A549 (cell line): ENCODE data around the gene TUBA3C. TPM values are rescaled to one million over a fixed set of nuclear protein-coding genes. Genes with fewer than 3 reads are reported as not detected.

Source experiments
- ATAC-seq, 2 experiments: fragments of 200-7000 bp in 1 of 2; fragments of >200 bp in 1 of 2; cut with Nextera tagmentation in 1 of 2; cut with Tn5 transposase in 1 of 2; 3 replicates each; pipeline versions ENCODE4 v1.8.0 to v1.9.1; 2018 to 2020; ENCODE audit warnings: mild to moderate bottlenecking in 1 of 2, moderate library complexity in 1 of 2
- CTCF ChIA-PET: fragments of 300-600 bp; sonication (Branson Sonifier 250); formaldehyde crosslinking; extraction: SDS; loops from one replicate; lab custom pipeline; 2021; ENCODE audit warnings: antibody characterized with exemption, inconsistent platforms; lab: Yijun Ruan, JAX
- POLR2A ChIA-PET: fragments of 350-600 bp; formaldehyde crosslinking; extraction: SDS; loops from one replicate; lab custom pipeline; 2021; ENCODE audit warnings: antibody characterized with exemption, inconsistent platforms; lab: Yijun Ruan, JAX
- DNase-seq, 2 experiments: peaks; one replicate each; pipeline versions ENCODE4 v3.0.0 to v3.0.0-alpha.2; 2011 to 2016; ENCODE audit warnings: low read depth in 1 of 2, low spot score in 1 of 2
- FAIRE-seq: peaks from 2 replicates; lab custom pipeline; 2011; peaks lifted over from hg19 to GRCh38; lab: Jason Lieb, UNC
- H3K27ac ChIP-seq, 2 experiments: fragments of >200 bp; sonication (Bioruptor Twin); formaldehyde crosslinking; 3 replicates each; pipeline ENCODE4 v1.5.1; 2016 to 2017
- H3K4me1 ChIP-seq: fragments of >200 bp; sonication (Bioruptor Twin); formaldehyde crosslinking; 3 replicates; pipeline ENCODE4 v1.6.1; 2016
- H3K4me2 ChIP-seq: fragments of >200 bp; sonication (Bioruptor Twin); formaldehyde crosslinking; 3 replicates; pipeline ENCODE4 v1.6.1; 2016
- H3K4me3 ChIP-seq: fragments of >200 bp; sonication (Bioruptor Twin); formaldehyde crosslinking; 3 replicates; pipeline ENCODE4 v1.5.1; 2016
- H3K9me3 ChIP-seq: fragments of >200 bp; sonication (Bioruptor Twin); formaldehyde crosslinking; 3 replicates; pipeline ENCODE4 v1.6.1; 2016
- CHD2 ChIP-seq: fragments of 150-350 bp; IDR thresholded peaks from 2 replicates; pipeline ENCODE4 v1.6.1; 2014; ENCODE audit warnings: low read length; ENCODE audit not compliant: partially characterized antibody
- CHD4 ChIP-seq: fragments of 200-600 bp; sonication (generic); IDR thresholded peaks from 2 replicates; pipeline ENCODE4 v1.6.1; 2016; ENCODE audit warnings: antibody characterized with exemption, mild to moderate bottlenecking, borderline replicate concordance
- FOSL2 ChIP-seq, 2 experiments: fragments of 450-650 bp in 1 of 2; fragments of >200 bp in 1 of 2; sonication (Bioruptor Twin) in 1 of 2; formaldehyde crosslinking; IDR thresholded peaks; 2 replicates each; pipeline versions ENCODE4 v1.5.0 to v1.6.1; 2016 to 2020; ENCODE audit warnings: mild to moderate bottlenecking in 1 of 2, moderate library complexity in 1 of 2
- HOXB5 ChIP-seq: fragments of 250-450 bp; sonication (Bioruptor Pico); IDR thresholded peaks from 2 replicates; pipeline ENCODE4 v1.5.0; 2020; ENCODE audit warnings: mild to moderate bottlenecking, moderate library complexity
- NFE2L2 ChIP-seq: fragments of 150-350 bp; conservative IDR thresholded peaks from 2 replicates; pipeline ENCODE4 v1.6.1; 2014; ENCODE audit warnings: low read length
- RAD21 ChIP-seq, 2 experiments: fragments of >200 bp in 1 of 2; sonication (Bioruptor Twin) in 1 of 2; formaldehyde crosslinking in 1 of 2; IDR thresholded peaks in 1 of 2; conservative IDR thresholded peaks in 1 of 2; 2 replicates in 1 of 2; 3 replicates in 1 of 2; pipeline ENCODE4 v1.6.1; 2012 to 2018; ENCODE audit warnings: inconsistent platforms in 1 of 2
- RARB ChIP-seq: fragments of 250-450 bp; sonication (Bioruptor Pico); IDR thresholded peaks from 2 replicates; pipeline ENCODE4 v1.8.0; 2021; ENCODE audit warnings: mild to moderate bottlenecking, moderate library complexity
- RFX5 ChIP-seq: fragments of 450-650 bp; IDR thresholded peaks from 2 replicates; pipeline ENCODE4 v1.7.1; 2014; ENCODE audit warnings: antibody characterized with exemption, mild to moderate bottlenecking, moderate library complexity
- TFCP2L1 ChIP-seq: fragments of 250-450 bp; sonication (Bioruptor Pico); IDR thresholded peaks from 2 replicates; pipeline ENCODE4 v1.5.0; 2021; ENCODE audit warnings: mild to moderate bottlenecking
- ZSCAN20 ChIP-seq: fragments of 250-450 bp; sonication (Bioruptor Pico); IDR thresholded peaks from 2 replicates; pipeline ENCODE4 v1.8.0; 2022; ENCODE audit warnings: mild to moderate bottlenecking, moderate library complexity
- polyA plus RNA-seq, 4 experiments: library from polyadenylated mRNA; depleted of rRNA in 3 of 4; stranded (reverse); fragments of >200 nt; fragmentation: RNase III in 1 of 4; extraction: RNeasy Plus Mini Kit Qiagen cat#74134 plus additional on column Dnase treatment in 1 of 4; gene quantifications; 2 replicates in 3 of 4; 3 replicates in 1 of 4; pipeline ENCODE4 v1.2.3, GENCODE V29; 2011 to 2017
- small RNA-seq, 6 experiments: library from RNA; depleted of rRNA; stranded (forward); fragments of <200 nt; gene quantifications; one replicate each; pipeline ENCODE3, GENCODE V24; 2012
- TF ChIP-seq, protein P1 (sequence below): fragments of 450-650 bp; IDR thresholded peaks from 2 replicates; pipeline ENCODE4 v1.6.1; 2014; ENCODE audit warnings: antibody characterized with exemption
- TF ChIP-seq, protein P2 (sequence below): fragments of 250-450 bp; sonication (Bioruptor Pico); IDR thresholded peaks from 2 replicates; pipeline ENCODE4 v1.5.0; 2020; ENCODE audit warnings: low read depth, mild to moderate bottlenecking, moderate library complexity
- TF ChIP-seq, protein P3 (sequence below): fragments of 150-350 bp; IDR thresholded peaks from 2 replicates; pipeline ENCODE4 v1.6.1; 2014; ENCODE audit warnings: low read depth, mild to moderate bottlenecking, low read length

Gene TUBA3C
- polyA plus RNA-seq, 2 of the 4 experiments (the other 2 are of a cell fraction) = not detected

DNA sequence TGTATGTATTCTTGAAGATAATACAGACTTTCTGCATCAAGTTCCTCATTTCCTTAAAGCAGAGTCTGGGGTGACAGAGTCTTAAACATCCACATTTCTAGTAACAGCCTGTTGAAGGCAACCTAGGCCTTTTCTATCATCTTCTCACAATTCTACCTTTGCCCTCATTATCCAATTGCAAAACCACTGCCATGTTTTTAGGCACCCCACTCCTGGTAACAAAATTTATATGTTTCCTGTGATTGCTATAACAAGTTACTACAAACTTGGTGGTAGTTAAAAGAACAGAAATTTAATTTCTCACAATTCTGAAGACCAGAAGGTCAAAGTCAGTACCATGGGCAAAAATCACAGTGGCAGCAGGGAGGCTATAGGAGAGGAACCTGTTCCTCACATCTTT, 33.1 kb downstream of the TUBA3C start:
- POLR2A ChIA-PET = no interaction called here
- no peak overlapping the region for H3K4me2 ChIP-seq
- no peak overlapping the region for H3K27ac ChIP-seq
- no peak overlapping the region for H3K4me3 ChIP-seq
- CTCF ChIA-PET = no interaction called here
- FAIRE-seq (no peak), DNase-seq (no peak), ATAC-seq (no peak)
- no peaks in the 10 kb centered on the region for H3K4me1 ChIP-seq
- no peak for TF ChIP-seq CHD2
- TF ChIP-seq RFX5 = no peak
- TF ChIP-seq CHD4 = no peak
- no peak for TF ChIP-seq RARB (CRISPR knock-in tag)
- TF ChIP-seq, protein P1, sequence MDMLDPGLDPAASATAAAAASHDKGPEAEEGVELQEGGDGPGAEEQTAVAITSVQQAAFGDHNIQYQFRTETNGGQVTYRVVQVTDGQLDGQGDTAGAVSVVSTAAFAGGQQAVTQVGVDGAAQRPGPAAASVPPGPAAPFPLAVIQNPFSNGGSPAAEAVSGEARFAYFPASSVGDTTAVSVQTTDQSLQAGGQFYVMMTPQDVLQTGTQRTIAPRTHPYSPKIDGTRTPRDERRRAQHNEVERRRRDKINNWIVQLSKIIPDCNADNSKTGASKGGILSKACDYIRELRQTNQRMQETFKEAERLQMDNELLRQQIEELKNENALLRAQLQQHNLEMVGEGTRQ = no peak
- TF ChIP-seq FOSL2 (IDR thresholded peaks at IDR 0.05) = no peak
- TF ChIP-seq FOSL2 (CRISPR knock-in tag; IDR thresholded peaks at IDR 0.05) = no peak
- TF ChIP-seq, protein P2, sequence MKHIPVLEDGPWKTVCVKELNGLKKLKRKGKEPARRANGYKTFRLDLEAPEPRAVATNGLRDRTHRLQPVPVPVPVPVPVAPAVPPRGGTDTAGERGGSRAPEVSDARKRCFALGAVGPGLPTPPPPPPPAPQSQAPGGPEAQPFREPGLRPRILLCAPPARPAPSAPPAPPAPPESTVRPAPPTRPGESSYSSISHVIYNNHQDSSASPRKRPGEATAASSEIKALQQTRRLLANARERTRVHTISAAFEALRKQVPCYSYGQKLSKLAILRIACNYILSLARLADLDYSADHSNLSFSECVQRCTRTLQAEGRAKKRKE (CRISPR knock-in tag) = no peak
- TF ChIP-seq NFE2L2 = no peak
- TF ChIP-seq TFCP2L1 (CRISPR knock-in tag) = no peak
- TF ChIP-seq, protein P3, sequence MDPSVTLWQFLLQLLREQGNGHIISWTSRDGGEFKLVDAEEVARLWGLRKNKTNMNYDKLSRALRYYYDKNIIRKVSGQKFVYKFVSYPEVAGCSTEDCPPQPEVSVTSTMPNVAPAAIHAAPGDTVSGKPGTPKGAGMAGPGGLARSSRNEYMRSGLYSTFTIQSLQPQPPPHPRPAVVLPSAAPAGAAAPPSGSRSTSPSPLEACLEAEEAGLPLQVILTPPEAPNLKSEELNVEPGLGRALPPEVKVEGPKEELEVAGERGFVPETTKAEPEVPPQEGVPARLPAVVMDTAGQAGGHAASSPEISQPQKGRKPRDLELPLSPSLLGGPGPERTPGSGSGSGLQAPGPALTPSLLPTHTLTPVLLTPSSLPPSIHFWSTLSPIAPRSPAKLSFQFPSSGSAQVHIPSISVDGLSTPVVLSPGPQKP = no peak
- no peak for TF ChIP-seq ZSCAN20 (CRISPR knock-in tag)
- TF ChIP-seq HOXB5 (CRISPR knock-in tag) = no peak
- TF ChIP-seq RAD21 (conservative IDR thresholded peaks at IDR 0.05 in 1 of 2, IDR thresholded peaks at IDR 0.05 in 1 of 2) = no peak
- no peaks in the 10 kb centered on the region for H3K9me3 ChIP-seq

Small RNA genes within 50 kb of the gene (small RNA-seq; reads per million reads assigned to genes)
- 0 reads per million in 6 experiments for gene AL139327.4
